ENCODE measurements around the gene MYH14.
"Not testable (repeated sequence)": the region's sequence is repeated elsewhere in the genome, so short reads cannot be mapped to it uniquely, and the experiment has no call there.

The MYH14 gene

DNA sequence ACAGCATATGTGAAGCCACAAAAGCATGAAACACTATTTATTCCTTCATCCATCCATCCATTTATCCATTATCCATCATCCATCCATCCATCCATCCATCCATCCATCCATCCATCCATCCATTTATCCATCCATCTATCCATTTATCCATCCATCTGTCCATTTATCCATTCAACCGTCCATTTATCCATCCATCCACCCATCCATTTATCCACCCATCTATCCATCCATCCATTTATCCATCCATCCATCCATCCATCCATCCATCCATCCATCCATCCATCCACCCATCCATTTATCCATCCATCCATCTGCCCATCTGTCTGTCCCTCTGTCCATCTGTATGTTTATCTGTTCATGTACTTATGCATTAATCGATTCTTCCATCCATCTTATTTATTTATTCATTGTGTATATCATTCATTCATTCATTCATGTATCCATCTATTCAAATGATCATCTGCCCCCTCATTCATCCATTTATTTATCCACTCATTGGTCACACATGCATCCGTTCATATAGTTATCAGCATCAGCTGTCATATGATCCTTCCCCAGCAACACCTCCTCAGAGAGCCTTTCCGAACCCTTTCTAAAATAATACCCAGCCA, 7.0 kb upstream of the MYH14 start:
- DNase-seq, result no peak

DNA sequence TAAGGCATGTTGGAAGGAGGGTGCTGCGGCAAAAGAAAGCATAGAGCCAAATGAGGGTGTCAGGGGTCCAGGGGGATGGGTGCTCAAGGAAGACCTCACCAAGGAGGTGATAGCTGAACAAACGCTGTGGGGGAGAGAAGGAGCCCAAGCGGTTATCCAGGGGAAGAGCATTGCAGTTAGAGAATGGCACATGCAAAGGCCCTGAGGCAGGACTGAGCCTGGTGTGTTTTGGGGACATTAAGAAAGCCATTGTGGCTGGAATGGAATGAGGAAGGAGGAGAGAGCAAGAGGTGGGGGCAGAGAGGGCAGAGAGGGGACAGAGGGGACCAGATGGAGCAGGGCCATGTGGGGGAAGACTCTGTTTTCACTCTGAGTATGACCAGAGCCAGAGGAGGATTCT, 6.1 kb upstream of the MYH14 start:
- no peak for DNase-seq

DNA sequence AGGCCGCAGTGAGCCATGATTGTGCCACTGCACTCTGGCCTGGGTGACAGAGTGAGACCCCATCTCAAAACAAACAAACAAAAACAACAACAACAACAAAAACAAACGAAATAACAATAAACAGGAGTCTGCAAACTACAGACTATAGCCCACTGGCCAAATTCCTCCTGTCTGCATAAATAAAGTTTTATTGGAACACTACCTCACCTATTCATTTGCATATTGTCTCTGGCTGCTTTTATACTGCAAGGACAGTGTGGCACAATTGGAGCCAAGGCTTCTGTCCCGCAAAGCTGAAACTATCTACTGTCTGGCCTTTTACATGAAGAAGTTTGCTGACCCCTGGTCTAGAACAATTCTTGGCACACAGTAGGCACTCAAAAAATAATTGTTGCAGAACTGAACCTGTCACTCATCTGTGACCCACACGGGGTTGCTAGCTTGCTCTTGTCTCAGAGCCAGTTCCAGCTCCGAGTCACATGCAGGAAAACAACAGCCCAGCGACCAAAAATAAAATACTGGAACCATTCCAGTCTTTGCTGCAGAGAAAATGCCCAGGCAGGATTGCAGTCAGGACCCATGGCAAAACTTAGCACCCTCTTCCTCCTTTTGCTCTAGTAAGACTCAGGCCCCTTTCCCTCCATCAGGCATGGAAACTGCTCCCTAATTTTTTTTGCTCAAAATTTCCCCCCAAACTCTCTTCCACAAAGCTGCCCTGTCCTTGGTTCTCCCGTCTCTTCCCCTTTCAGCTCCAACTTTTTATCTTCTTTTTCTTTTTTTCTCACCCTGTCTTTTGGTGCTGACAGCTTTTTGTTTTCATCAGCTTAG, 4.8 kb upstream of the MYH14 start:
- DNase-seq, result no peak

GRCh38 chr19:50199259-50199555, 4.2 kb upstream of the MYH14 start:
- DNase-seq, result peak; percentile 48

DNA sequence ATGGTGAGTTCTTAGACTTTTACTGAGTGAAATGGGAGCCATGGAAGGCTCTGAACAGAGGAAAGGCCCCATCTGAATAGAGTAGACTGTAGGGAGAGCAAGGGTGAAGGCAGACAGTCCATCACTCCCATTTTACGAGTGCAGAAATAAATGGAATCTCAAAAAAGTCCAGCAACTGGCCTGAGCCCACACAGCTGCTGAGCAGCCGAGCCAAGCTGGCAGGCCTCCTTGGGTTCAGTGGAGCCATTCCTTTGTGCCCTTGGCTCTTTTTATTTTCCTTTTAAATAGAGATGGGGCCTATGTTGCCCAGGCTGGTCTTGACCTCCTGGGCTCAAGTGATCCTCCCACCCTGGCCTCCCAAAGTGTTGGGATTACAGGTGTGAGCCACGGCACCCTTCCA, 1.0 kb upstream of the MYH14 start:
- DNase-seq, result no peak

DNA sequence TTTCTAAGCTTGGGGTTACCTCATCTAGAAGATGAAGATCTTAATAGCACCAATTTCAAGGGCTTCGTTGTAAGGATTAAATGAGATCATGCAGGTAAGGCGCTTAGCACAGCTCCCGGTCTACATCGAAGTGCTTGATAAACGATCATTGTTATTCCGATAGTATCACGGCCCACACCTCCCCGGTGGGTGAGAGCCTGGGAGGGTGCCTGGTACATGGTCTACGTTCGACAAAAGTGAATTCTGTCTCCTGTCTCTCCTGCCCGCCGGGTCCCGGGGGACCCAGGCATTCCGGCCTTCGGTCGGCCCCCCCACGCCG, 501 bp upstream of the MYH14 start:
- DNase-seq, result no peak

DNA sequence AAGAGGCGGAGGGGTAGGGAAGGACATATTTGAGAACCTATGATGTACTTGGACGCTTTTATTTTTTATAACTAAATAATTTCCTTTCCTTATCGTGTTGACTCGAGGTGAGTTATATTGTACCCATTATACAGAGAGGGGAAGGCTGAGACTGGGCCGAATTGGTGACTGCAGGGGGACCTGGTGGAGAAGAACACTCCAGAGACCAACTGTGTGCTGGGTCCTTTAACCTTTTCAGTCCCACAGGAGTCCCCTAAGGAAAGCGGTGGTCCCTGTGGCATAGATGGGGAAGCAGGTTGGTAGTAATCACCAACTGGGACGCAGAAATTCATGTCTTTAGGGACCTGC, 633 bp downstream of the MYH14 start:
- no peak for DNase-seq

DNA sequence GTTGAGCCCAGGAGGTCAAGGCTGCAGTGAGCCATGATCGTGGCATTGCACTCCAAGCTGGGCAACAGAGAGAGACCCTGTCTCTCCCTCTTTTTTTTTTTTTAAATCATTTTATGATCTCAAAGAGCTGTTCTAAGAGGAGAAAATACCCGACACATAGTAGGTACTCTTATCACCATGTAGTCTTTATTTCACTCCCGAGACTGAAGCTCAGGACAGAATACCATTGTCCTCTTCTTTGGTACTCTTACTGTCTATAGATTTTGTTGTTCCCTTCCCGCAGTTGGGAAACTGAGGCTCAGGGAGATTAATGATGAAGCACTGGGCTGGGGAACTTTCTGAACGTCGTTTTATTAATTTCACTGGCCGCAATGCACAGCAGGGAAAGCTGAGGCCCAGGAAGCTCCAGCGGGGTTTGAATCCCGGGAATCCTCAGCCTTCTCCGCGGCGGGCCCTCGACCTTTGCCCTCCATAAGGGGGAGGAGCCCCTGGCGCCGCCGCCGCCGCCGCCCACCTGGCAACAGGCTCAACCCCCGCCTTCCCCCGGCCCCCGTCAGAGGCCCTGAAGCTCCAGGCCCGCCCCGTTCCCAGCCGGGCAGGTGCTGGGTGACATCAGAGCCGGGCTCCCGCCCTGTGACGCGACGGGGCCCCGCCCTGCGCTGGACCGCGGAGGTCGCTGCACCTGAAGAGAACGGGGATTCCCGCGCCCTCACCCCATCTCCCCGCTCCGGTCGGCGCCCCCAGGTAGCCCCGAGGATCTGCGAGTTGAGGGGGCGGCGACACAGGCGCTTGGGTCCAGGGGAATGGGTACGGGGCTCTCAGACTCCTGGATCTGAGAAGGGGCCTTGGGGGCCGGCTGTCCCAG, 1.6 kb downstream of the MYH14 start:
- peak; percentile 88 for DNase-seq

GRCh38 chr19:50205681-50206138, 2.3 kb downstream of the MYH14 start:
- DNase-seq, result no peak

- no peak for DNase-seq
These were observed 2.8 kb downstream of the MYH14 start for GRCh38 chr19:50206191-50206590.

GRCh38 chr19:50207730-50208129, 4.3 kb downstream of the MYH14 start:
- no peak for DNase-seq

- no peak for DNase-seq
These were observed 5.7 kb downstream of the MYH14 start for GRCh38 chr19:50209131-50209530.

DNA sequence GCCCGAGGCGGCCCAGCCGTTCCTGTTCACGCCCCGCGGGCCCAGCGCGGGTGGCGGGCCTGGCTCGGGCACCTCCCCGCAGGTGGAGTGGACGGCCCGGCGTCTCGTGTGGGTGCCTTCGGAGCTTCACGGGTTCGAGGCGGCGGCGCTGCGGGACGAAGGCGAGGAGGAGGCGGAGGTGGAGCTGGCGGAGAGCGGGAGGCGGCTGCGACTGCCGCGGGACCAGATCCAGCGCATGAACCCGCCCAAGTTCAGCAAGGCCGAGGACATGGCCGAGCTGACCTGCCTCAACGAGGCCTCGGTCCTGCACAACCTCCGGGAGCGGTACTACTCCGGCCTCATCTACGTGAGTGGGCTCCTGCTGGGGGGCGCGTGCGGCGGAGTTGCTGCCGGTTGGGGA, 7.0 kb downstream of the MYH14 start:
- DNase-seq, result no peak

DNA sequence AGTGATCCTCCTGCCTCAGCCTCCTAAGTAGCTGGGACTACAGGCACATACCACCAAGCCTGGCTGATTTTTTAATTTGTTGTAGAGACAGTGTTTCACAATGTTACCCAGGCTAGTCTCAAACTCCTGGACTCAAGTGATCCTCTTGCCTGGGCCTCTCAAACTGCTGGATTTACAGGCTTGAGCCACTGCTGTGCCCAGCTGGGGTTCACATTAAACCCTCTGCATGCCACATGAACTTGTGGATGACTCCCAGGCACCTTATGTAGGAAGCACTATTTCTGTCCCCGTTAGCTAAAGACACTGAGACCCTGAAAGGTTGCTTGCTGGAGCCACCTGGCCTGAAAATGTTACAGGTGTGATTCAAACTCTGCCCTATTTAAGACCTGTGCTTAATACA, 10.5 kb downstream of the MYH14 start:
- DNase-seq, result no peak

DNA sequence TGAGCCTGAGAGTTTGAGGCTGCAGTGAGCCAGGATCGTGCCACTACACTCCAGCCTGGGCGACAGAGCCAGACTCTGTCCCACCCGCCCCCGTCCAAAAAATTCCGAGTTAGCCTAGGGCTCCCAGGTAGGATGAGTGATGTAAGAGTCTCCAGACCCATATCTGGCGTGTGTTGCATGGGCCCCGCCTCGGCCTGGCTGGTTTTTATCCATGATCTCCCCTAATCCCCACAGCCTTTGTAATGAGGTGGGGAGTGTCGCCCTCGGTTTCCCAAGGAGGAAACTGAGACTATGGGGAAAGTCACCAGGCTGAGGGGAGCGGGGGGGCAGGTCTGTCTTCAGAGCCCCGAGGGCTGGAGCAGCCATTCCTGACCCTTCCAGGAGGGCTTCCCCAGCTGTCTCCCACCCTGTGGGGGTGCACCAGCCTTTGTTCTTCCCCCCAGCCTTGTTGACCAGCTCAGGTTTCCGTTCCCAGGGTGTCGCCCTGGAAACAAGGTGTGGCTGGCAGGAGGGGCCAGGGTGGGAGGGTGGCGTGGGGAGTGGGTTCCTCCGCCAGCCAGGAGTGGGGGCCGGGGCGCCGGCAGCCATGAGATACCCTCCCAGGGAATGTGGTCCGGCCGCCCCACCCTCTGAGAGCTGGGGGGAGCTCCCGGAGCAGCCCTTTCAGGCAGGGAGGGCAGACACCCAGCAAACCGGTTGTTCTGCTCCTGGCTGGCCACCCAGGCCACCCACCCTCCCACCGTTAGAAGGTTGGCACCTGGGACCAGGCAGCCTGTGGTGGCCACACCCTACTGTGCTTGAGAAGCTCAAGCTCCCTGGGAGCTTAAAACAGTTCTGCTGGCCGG, 11.5 kb downstream of the MYH14 start:
- no peak for DNase-seq

- no peak for DNase-seq
These were observed 12.4 kb downstream of the MYH14 start for GRCh38 chr19:50215820-50216219.

- no peak for DNase-seq
These were observed 17.7 kb downstream of the MYH14 start for GRCh38 chr19:50221087-50221486.

DNA sequence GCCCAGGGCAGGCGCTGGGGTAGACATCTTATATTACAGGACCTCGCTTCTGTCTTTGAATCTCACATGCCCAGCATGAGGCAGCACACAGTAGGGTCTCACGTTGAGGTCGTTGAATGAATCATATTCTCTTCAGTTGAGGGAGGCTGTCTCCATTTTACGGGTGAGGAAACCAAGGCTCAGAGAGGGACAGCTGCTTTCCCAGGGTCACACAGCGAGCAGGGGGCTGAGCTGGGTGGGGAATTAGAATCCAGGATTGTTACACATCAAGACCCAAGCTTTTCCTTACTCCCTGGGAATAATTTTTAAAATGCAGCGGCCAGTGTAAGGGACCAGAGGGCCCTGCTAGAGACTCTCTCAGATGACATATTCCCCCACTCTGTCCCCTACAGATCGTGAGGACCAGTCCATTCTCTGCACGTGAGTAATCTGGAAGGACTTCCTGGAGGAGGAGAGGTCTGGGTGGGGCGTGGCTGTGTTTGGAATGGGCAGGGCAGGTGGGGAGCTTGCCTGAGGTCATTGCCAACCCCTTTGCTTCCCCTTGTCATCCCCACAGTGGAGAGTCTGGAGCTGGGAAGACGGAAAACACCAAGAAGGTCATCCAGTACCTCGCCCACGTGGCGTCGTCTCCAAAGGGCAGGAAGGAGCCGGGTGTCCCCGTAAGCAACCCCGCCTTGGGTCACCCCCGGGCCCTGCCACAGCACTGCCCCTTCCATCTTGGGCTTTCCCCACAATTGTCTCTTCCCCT, 19.4 kb downstream of the MYH14 start:
- no peak for DNase-seq

DNA sequence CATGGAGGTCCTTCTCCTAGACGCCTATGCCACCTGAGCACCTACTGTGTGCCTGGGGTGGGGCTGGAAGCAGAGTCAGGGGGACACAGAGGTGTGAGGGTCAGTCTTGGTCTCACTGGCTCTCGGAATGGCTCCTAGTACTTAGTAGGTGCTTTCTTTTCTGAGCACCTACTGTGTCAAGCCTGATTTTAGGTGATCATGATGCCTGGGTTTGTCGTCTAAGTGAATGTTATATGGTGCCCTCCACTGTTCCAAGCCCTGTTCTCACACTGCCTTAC, 20.0 kb downstream of the MYH14 start:
- DNase-seq, result no peak

DNA sequence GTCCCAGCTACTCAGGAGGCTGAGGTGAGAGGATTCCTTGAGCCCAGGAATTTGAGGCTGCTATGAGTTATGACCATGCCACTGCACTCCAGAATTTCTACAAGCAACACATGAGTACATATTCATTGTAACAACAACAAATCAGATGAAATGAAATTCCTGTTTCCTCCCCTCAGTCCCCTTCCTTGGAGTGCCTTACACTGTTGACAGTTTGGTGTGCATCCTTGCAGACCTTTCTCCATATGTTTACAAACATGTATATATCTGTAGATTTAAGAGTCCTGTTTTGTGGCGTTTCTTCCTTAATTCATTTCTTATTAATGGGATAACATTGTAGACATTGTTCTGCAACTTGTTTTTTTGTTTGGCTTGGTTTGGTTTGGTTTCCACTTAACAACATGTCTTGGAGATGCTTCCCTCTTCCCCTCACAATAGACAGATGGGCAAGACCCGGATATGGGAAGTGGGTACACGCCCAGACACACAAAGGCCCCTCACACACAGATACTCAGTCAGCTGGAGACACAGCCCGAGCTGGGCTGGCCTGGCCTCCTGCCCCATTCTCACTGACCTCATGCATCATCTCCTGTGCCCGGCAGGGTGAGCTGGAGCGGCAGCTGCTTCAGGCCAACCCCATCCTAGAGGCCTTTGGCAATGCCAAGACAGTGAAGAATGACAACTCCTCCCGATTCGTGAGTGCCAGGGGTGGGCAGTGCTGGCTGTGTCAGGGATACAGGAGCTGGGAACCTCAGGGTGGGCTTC, 21.7 kb downstream of the MYH14 start:
- DNase-seq, result no peak

DNA sequence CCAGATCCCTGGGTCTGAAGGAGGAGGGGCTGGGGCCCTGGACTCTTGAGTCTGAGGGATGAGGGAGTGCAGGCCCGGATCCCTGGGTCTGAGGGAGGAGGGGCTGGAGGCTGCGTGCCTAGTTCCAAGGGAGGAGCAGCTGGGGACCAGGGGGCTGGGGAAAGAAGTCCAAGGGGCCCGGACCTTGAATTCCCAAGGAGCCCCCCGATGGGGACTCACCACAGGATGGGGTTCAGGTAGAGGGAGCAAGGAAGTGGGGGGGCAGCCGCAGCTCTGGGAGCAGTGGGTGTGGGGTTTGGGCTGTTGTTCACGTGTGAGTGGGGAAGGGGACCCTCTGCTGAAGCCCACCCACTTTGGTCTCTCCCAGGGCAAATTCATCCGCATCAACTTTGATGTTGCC, 23.1 kb downstream of the MYH14 start:
- no peak for DNase-seq

DNA sequence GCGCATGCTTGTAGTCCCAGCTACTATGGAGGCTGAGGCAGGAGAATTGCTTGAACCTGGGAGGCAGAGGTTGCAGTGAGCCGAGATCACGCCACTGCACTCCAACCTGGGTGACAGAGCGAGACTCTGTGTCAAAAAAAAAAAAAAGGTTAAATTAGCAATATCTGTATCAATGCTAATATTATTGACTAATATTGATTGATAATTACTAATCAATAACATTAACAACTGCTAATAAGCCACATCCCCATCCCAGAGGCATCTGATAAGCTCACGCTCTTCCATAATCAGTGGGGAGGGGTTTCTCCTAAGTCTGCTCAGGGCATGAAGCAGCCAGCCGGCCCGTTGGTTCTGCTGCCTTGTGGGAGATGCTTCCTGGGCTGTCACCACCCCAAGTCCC, 24.7 kb downstream of the MYH14 start:
- not testable (repeated sequence) for DNase-seq

Data from NCI-H2171 (cell line).